Loucy (cell line): ENCODE data around the gene CWC22.

Experiments used
- H2AFZ ChIP-seq: fragments of 200-600 bp; sonication (generic); 2 replicates; pipeline ENCODE4 v1.6.0; 2016; ENCODE audit warnings: antibody characterized with exemption, mild to moderate bottlenecking, low read length, moderate library complexity
- H3F3A ChIP-seq: fragments of 200-600 bp; 2 replicates; pipeline ENCODE4 v1.6.0; 2016; ENCODE audit warnings: antibody characterized with exemption, low read depth, mild to moderate bottlenecking
- H3K27me3 ChIP-seq: fragments of 200-600 bp; sonication (generic); 2 replicates; pipeline ENCODE4 v1.6.1; 2014; ENCODE audit warnings: low read length, mild to moderate bottlenecking; ENCODE audit not compliant: insufficient read depth, poor library complexity, severe bottlenecking
- H3K36me3 ChIP-seq: fragments of 200-600 bp; sonication (generic); 2 replicates; pipeline ENCODE4 v1.6.1; 2016; ENCODE audit warnings: low read length; ENCODE audit not compliant: insufficient read depth
- H3K4me1 ChIP-seq: fragments of 200-600 bp; sonication (generic); 2 replicates; pipeline ENCODE4 v1.5.1; 2014; ENCODE audit warnings: low read length, mild to moderate bottlenecking; ENCODE audit not compliant: insufficient read depth, poor library complexity, severe bottlenecking
- H3K4me2 ChIP-seq: fragments of 200-600 bp; sonication (generic); 2 replicates; pipeline ENCODE4 v1.6.0; 2014; ENCODE audit warnings: antibody characterized with exemption, low read length, low read depth, mild to moderate bottlenecking; ENCODE audit not compliant: poor library complexity, severe bottlenecking
- H3K4me3 ChIP-seq: fragments of 200-600 bp; sonication (generic); 2 replicates; pipeline ENCODE4 v1.5.1; 2014; ENCODE audit warnings: low read length, mild to moderate bottlenecking, mixed read lengths; ENCODE audit not compliant: poor library complexity, severe bottlenecking
- H3K79me2 ChIP-seq: fragments of 200-600 bp; sonication (generic); 2 replicates; pipeline ENCODE4 v1.6.1; 2014; ENCODE audit warnings: low read length; ENCODE audit not compliant: insufficient read depth
- H3K9ac ChIP-seq: fragments of 200-600 bp; sonication (generic); 2 replicates; pipeline ENCODE4 v1.6.0; 2014; ENCODE audit warnings: mild to moderate bottlenecking, low read depth, low read length, moderate library complexity; ENCODE audit not compliant: poor library complexity, severe bottlenecking
- H3K9me2 ChIP-seq: fragments of 200-600 bp; sonication (generic); replicated peaks from 2 replicates; pipeline ENCODE4 v1.6.1; 2016; ENCODE audit warnings: low read depth, low read length, mixed read lengths
- H3K9me3 ChIP-seq: fragments of 200-600 bp; sonication (generic); 2 replicates; pipeline ENCODE4 v1.6.1; 2014; ENCODE audit warnings: mild to moderate bottlenecking, antibody characterized with exemption, low read length, low read depth; ENCODE audit not compliant: insufficient read depth
- H4K20me1 ChIP-seq: fragments of 200-600 bp; sonication (generic); 2 replicates; pipeline ENCODE4 v1.6.0; 2014; ENCODE audit warnings: antibody characterized with exemption, low read length, mild to moderate bottlenecking; ENCODE audit not compliant: insufficient read depth, poor library complexity, severe bottlenecking
- EZH2phosphoT487 ChIP-seq: fragments of 200-600 bp; IDR thresholded peaks from 2 replicates; pipeline ENCODE4 v1.6.1; 2018; ENCODE audit warnings: antibody characterized with exemption, mild to moderate bottlenecking, moderate library complexity, borderline replicate concordance
- TF ChIP-seq, protein P1 (sequence below): fragments of 200-600 bp; sonication (generic); conservative IDR thresholded peaks from 2 replicates; pipeline ENCODE4 v1.5.1; 2014; ENCODE audit warnings: mild to moderate bottlenecking, antibody characterized with exemption, low read length

Gene CWC22

DNA sequence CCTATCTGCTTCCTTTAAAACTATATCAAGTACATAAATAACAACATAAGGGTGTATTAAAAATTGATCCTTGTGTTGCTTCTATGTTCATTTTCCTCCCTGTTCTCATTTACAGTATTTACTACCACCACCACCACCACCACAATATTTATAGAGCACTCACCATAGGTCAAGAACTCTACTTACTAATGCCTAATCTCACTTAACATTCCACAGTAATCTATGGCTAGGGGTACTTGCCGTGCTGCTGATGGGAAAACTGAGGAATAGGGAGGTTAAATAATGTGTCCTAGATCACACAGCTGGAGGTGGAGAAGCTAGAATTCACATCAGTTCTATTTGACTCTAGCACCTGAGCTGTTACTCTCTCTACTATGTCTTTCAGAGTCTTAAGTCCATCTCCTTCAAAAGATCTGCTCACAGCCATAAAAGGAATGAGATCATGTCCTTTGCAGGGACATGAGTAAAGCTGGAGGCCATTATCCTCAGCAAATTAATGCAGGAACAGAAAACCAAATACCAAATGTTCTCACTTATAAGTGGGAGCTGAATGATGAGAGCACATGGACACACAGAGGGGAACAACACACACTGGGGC lies 91.6 kb downstream of the CWC22 start:
- Histone ChIP-seq H4K20me1 (no peaks in the 10 kb centered on the region), H2AFZ (no peak overlapping the region), H3K36me3 (no peaks in the 10 kb centered on the region), H3F3A (no peaks in the 10 kb centered on the region), H3K9me3 (no peaks in the 10 kb centered on the region), H3K4me2 (no peak overlapping the region), H3K9ac (no peak overlapping the region), H3K4me1 (no peaks in the 10 kb centered on the region), H3K4me3 (no peak overlapping the region), H3K9me2 (no peaks in the 10 kb centered on the region), H3K27me3 (no peaks in the 10 kb centered on the region), H3K79me2 (no peaks in the 10 kb centered on the region)
- no peak for TF ChIP-seq EZH2phosphoT487
- TF ChIP-seq, protein P1, sequence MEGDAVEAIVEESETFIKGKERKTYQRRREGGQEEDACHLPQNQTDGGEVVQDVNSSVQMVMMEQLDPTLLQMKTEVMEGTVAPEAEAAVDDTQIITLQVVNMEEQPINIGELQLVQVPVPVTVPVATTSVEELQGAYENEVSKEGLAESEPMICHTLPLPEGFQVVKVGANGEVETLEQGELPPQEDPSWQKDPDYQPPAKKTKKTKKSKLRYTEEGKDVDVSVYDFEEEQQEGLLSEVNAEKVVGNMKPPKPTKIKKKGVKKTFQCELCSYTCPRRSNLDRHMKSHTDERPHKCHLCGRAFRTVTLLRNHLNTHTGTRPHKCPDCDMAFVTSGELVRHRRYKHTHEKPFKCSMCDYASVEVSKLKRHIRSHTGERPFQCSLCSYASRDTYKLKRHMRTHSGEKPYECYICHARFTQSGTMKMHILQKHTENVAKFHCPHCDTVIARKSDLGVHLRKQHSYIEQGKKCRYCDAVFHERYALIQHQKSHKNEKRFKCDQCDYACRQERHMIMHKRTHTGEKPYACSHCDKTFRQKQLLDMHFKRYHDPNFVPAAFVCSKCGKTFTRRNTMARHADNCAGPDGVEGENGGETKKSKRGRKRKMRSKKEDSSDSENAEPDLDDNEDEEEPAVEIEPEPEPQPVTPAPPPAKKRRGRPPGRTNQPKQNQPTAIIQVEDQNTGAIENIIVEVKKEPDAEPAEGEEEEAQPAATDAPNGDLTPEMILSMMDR = no peak

GRCh38 chr2:179913809-179914208 lies 93.3 kb downstream of the CWC22 start:
- Histone ChIP-seq H3K4me3 (no peak overlapping the region), H3K4me2 (no peak overlapping the region), H3F3A (no peaks in the 10 kb centered on the region), H3K9me2 (no peaks in the 10 kb centered on the region), H4K20me1 (no peaks in the 10 kb centered on the region), H3K9me3 (no peaks in the 10 kb centered on the region), H2AFZ (no peak overlapping the region), H3K9ac (no peak overlapping the region), H3K79me2 (no peaks in the 10 kb centered on the region), H3K36me3 (no peaks in the 10 kb centered on the region), H3K27me3 (no peaks in the 10 kb centered on the region), H3K4me1 (no peaks in the 10 kb centered on the region)
- TF ChIP-seq, protein P1 = no peak
- no peak for TF ChIP-seq EZH2phosphoT487

DNA sequence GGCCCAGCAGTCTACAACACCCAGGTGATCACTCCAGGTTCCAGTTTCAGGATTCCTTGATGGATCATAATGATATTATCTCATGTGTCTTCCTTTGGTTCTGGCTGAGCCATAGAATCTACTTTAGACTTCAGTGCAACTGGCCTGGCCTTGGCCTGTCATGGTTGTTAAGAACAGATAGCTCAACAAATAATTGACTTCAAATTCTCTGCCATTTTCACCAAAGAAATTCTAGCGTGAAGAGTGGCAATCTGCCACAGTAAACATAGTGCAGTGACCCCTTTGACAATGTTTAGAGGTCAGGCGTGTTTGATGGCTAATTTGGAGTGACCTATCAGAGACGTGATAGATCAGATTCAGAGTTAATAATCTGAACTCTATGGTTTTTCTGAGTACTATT lies 95.5 kb downstream of the CWC22 start:
- no peaks in the 10 kb centered on the region for H3K79me2 ChIP-seq
- H3K9me2 ChIP-seq = no peaks in the 10 kb centered on the region
- no peaks in the 10 kb centered on the region for H3F3A ChIP-seq
- no peaks in the 10 kb centered on the region for H3K27me3 ChIP-seq
- no peaks in the 10 kb centered on the region for H3K36me3 ChIP-seq
- no peaks in the 10 kb centered on the region for H4K20me1 ChIP-seq
- H3K9me3 ChIP-seq = no peaks in the 10 kb centered on the region
- no peak overlapping the region for H3K4me3 ChIP-seq
- no peak overlapping the region for H2AFZ ChIP-seq
- H3K4me1 ChIP-seq = no peaks in the 10 kb centered on the region
- no peak for TF ChIP-seq EZH2phosphoT487
- TF ChIP-seq, protein P1 = no peak
- no peak overlapping the region for H3K9ac ChIP-seq
- H3K4me2 ChIP-seq = no peak overlapping the region
